GM18868 (cell line): ENCODE data around the gene TCF21.
A peak's percentile ranks its signal among the peaks of the same experiment; 100 is the strongest.

ENCODE experiments used
- ATAC-seq: cut with Tn5 transposase; IDR thresholded peaks from one replicate; pipeline ENCODE4 v1.9.1; 2021; ENCODE audit warnings: mild to moderate bottlenecking, moderate library complexity; ENCODE audit not compliant: unreplicated experiment

The TCF21 gene

DNA sequence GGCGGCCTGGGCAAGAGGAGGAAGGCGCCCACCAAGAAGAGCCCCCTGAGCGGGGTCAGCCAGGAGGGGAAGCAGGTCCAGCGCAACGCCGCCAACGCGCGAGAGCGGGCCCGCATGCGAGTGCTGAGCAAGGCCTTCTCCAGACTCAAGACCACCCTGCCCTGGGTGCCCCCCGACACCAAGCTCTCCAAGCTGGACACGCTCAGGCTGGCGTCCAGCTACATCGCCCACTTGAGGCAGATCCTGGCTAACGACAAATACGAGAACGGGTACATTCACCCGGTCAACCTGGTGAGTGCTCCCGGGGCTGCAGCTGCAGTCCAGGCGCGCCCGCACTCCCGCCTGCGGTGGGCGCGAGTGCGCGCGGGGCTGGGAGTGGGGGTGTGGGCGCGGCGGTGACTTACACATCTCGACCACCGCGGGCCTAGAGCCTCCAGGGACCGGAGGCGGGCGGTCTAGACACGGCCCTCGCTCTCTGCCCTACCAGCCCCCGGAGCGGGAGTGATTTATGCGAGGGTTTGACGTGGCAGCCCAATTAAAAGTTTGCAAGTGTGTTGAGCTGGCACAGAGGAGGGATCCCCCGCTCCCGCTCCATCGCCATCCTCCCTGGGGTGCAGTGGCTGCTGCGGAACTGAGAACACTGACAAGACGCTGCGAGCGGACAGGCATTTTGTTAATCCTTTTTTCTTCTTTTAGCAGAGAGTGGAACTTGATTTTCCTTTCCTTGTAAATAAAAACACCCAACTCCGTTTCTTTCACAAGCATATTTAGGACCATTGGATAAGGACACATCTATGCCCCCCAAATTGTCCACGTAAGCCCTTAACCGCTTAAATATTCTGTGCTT, 867 bp downstream of the TCF21 start:
- ATAC-seq = no peak

DNA sequence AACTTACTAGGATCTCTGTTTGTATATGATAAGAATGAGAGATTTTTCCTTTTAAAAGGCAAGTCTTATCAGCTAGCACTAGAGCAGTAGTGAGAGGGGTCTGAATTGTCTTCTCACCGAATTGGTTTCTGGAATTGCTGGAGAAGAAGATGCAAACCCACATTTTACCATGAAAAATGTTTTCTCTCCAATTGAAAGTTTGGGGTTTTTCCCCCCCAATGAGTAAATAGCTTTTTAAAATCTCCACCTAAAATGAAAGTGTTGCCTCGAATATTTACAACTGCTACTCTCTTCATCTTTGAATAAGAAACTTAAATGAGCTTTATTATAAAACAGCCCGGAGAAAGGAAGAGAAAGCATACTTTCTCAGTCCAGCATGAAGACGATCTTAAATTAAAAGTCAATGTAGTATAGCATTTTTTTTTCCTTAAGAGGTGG, 1.8 kb downstream of the TCF21 start:
- no peak for ATAC-seq

DNA sequence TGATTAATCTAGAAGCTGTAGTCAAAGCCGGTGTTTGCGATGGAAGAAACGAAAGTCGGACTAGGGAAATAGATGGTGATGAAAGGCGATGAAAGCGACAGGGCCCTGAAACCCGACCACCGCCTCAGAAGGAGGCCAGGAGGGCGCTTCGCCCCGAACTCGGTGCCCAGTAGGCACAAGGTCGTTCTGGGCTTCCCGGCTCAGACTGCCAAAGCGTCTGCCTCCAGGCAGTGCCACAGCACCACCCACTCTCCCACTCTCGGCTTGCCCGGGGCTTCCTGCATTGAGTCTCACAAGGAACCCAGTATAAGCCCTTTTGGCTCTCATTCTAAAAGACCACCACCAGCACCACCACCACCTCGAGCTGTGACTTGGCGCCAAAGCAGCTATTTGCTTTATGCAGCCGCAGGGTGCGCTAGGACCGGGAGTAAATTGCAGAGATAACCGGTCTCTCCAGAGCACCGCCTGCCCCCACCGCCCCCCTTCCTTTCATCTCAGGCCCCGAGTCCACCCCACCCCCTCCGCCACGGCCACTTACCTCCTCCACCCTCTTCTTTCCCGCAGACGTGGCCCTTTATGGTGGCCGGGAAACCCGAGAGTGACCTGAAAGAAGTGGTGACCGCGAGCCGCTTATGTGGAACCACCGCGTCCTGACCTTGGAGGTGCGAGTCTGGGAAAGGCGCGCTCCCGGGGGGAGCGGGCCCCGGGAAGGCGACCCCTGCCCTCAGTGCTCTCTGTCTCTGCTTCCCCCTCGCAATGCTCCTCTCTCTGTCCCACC, 2.4 kb downstream of the TCF21 start:
- ATAC-seq = no peak

DNA sequence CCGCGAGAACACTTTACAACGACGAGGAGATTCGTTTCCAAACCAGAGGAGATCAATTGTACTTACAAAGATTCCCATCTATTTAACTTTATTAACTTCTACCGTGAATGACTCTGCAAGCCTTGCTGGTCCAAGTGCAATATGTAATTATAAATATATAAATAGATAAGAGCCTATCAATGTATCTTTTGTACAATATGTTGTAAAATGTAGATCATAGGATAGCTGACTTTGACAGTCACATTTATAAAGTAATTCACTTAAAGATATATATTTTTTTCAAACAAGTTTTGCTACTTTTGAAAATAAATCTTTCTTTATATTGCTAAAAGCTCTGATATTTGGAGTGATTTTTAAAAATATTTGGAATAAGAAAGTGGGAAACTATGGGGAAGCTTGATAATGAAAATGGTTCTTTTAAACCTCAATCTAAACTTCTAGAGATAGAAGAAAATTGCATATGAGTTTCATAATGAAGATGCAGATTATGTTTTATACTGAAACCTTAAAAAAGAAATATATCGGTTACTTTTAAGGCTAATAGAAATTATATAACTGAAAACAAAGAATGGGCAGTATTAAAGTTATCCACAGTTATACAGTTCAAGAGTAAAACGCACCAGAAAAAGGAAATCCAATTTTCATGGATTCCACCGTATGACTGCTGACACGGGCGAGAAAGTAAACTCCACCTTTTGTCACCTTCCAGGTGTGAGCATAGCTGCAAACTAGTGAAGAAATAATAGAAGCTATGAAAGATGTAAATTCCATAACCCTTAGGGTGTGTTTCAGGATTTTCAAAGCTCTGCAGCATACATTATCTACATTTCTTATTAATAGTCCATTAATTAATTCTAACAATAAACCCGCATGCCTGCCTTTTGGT, 3.3 kb downstream of the TCF21 start:
- no peak for ATAC-seq

DNA sequence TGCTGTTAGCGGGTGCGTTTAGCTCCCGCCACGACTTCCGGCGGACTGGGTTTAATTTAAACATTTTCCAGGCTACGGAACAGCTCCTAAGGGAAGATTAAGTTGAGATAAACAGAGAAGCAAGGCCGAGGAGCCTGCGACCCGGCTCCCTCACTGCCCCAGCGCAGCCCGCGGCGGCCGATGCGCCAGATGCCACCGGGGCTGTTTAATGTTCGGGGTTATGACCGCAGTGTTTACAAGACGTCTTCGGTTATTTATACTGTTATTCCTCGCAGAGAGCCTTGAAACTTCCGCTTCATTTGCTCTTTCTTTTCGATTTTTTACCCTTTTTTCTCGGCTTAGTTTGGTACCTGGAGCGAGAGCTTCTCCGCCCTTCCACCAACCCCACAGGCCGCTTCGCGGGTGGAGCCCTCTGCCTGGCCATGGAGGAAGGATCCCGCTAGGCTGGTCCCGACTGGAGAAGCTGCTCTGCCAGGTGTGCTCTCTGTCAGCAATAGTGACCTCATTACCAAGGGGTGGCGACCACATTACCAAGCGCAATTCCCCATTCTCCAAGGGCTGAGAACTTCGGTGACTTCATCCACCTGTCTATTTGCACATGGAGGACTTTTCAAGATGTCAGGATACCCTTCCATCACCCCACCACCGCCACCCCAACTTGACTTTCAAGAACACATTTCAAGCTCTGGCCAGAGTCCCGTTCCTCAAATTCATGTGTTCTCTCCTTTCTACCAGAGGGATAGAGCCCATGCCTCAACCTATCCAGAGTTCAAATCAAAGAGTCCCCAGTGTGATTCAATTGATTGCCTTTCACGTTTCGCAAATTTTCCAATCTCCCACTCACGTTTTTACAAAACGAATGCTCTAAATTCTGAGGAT, 4.1 kb downstream of the TCF21 start:
- no peak for ATAC-seq

DNA sequence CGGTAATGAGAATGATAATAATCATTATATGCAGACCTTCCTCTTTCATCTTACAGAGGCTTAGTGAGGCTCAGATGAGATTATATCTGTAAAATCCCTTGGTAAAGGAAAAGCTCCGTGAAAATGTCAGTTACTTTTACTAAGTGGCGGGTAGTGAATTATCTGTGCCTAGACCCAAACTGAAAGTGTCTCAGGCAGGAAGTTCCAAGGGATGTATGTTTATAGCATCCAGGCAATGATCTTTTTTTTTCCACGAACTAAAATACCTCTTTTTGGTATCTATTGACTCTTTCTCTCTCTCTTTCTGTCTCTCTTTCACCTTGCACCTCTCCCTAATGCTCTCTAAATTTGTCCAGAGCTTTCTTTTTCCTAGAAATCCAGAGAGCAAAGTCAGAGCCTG, 5.0 kb downstream of the TCF21 start:
- ATAC-seq = no peak

DNA sequence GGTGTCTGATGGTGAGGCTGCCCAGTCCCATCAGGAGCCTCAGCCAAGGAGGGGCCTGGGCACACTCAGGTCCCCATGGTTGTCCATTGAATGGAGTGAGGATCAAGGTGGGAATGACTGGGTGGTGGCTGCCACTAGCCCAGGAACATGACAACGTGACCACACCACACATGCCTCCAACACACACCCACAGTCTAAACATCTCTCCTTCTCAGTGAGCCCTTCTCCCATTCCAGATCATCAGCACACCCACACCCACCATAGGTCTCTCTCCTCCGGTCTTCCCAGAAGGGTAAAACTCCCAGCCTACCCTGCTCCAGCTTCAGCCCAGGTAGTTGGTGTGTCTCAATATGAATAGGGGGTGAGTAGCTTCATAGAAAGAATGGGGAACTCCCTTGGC, 5.5 kb downstream of the TCF21 start:
- no peak for ATAC-seq

DNA sequence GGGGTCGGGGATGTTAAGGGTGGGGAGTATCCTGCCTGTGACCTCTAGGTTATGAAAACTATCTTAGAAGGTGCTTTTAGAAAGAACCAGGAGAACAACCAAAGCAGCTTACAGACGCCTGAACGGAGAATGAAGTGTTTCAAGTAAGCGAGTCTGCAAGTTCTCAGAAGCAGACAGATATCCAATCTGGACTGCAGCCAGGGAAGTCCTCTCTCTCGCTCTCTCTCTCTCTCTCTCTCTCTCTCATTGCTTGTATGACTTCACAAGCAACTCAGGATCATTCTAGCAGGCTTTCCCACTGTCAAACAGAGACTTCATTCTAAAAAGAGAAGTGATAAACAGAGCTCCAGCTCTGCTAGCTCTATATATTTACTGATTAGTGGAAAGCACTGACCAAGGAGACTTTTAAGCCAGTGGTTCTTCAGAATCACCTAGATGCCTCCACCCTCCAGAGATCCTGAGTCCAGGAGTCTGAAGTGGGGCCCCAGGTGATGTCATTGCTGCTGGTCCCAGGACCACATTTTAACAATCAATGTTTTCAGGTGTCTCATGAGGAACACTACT, 6.0 kb downstream of the TCF21 start:
- ATAC-seq = no peak

DNA sequence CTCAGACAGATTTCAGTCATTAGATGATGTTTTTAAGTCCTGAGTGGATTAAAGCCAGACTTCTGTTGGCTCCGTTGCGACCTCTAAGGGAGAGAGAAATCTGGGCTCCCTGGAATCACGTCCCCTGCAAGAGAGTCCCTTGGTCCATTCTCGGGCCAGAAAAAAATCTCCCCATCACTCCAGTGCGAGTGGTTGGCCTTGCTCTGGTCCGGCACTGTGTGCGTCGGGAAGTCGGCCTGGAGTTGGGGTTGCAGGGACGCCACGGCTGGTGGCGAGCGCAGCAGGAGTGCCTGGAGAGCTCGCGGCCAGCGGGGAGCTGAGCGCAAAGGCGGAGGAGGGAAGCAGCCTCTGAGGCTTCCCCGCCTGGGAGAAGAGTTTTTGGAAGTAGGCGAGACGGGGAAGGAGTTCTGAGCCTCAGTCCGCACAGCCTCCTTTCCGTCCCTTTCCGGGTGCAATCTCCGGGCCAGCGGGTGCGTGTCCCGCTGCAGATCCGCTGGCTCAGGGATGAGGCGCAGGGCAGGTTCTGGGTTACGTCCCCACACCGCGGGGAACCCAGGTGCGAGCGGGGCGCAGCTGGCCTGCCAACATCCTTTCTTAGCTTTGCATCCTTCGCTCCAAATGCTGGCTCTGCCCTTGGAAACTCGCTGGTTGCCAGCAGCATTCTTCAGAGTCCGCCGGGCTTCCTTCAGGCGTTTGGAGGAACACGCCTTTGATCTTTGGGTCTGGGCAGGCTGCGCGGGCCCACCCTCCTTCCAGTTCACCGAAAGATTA, 6.8 kb downstream of the TCF21 start:
- ATAC-seq = no peak

DNA sequence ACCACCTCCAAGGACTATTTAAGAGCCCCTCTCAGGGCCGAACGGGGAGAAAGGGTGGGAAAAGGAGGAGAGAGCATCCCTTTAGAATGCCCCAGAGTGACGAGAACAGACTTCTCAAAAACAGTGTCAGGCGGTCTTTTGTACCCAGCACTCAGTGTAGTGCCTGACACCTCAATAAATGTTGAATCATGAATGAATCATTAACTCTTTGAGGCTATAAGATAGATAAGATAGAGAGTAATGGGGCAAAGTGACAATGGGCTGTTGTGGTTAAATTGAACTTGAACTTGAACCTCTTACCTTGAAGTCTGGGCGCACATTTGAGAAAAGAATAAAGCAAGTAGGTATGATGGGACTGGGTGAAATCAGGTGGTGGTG, 7.4 kb downstream of the TCF21 start:
- no peak for ATAC-seq

DNA sequence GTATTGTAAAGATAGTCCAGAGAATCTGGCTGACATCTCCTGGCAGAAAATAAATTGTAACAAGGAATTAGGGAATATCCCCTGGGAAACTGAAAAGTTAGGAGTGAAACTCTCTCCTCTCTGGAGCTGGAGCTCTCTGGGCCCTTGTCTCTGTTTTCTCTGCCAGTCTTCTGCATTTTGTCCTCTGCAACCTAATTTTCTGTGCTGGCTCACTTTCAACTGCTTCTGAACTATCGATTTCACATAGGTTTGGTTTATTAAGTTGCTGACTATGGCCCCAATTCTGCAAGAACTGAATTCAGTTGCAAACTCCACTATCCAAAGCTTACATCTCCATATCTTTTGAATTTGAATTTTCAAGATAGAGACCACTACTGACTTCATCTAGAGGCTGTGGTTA, 9.3 kb downstream of the TCF21 start:
- no peak for ATAC-seq

DNA sequence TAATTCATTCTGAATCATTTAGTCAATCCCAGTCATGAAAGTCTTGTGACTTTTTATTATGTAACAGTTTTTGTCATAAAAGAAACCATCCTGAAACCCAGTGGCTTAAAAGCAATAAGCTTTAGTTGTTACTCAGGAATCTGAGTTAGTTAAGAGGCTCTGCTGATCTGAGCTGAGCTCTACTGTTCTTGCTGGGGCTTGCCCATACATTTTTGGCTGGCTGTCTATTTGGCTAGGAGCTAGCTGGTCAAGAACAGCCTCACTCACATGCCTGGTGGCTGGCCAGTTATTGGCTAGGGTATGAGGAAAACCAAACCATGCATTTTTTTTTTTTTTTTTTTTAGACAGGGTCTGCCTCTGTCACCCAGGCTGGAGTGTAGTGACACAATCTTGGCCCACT, 10.6 kb downstream of the TCF21 start:
- ATAC-seq = no peak

DNA sequence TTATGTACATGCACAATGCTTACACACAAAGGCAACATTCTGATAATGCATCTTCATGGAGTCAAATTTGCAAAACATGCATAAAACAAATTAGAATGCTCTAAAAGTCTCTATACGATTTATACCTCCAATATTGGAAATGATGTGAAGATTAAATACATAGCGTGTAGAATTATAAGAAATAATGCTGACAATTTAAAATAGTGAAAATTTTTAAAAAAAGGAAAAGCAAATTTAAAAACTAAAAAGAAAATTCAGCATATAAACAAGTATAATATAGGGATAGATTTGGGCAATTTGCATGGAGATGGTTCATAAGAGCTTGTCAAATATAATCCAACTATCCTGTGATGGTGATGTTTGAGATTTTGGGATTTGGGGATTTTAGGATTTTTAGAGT, 14.9 kb downstream of the TCF21 start:
- no peak for ATAC-seq

DNA sequence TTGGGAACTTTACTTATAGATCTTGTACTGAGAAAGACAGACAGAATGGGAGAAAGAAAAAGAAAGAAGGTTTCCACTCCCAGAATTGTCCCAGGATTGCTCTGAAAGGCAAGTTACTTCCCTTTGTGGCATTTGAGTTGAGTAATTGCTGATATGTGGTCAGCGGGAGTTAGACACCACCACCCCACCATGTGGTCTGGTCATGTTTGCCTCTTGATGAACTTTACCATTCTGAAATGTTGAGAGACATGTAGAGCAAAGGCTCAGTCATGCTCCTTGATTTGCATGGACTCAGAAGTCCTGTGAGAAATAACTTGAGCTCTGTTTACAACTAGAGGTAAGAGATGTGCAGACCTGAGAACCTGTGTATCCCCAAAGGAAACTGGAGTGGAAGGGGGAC, 17.1 kb downstream of the TCF21 start:
- no peak for ATAC-seq

DNA sequence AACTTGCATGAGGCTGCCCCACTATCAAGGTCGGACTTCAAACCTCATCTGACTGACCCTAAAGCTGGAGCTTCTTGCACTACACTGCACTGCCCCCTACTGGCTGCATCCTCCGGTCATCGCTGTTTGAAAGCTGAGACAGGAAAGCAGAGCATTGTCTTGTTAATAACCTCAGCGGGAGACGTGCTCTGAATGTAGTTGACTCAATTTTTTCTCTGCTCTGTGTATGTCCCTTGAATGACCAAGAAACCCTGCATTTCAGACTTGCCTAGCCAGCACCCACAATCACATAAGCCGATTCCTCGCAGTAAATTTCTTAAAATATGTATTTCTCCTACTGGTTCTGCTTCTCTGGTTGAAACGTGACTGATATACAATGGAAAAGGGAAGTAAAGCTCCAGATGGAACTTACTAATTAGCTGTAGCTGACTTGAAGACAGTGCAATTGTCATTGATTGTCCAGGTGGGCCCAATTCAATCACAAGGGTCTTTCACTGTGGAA, 27.8 kb downstream of the TCF21 start:
- ATAC-seq = peak; percentile 82

DNA sequence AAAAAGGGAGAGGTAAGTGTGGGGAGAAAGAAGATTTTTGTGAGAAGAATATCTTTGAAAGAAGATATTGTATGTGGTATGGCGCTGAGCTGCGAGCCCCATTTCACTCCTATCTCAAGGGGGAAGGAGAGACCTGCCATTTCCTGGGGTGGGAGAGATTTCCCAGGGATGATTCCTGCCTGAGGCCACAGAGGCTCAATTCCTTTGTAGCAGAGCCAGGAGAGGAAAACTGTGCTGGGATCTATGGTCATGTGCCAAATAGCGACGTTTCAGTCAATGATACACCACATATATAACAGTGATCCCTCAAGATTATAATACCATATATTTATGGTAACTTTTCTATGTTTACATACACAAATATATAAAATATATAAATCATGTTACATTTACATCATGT, 28.9 kb downstream of the TCF21 start:
- ATAC-seq = no peak

DNA sequence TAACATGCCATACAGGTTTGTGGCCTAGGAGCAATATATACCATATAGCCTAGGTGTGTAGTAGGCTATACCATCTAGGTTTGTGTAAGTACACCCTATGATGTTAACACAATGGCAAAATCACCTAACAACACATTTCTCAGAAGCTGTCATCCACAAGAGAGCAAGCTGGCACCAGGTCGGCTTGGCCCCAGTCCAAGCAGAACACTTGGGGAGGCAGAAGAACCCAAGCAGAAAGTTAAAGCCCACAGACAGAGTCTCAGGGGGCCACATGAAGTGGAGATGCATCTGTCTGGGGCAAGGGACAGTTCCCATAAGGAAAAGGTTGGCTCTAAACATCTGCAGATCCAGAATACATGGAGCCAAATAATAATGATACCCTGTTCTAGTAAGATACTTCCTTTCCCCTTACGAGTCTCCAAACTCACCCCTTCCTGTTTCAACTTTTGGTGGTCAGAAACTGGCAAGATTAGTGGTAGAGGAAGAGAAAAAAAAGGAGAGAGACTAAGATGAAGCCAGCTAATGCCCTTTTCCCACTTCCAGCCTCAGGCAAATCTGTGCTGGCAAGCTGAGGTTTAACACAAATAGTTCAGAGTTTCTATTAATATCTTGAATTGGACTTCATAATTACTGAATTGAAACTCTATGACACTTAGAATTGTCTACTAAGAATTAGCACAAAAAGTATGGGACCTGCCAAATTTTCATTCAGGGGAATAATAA, 29.5 kb downstream of the TCF21 start:
- ATAC-seq = no peak

DNA sequence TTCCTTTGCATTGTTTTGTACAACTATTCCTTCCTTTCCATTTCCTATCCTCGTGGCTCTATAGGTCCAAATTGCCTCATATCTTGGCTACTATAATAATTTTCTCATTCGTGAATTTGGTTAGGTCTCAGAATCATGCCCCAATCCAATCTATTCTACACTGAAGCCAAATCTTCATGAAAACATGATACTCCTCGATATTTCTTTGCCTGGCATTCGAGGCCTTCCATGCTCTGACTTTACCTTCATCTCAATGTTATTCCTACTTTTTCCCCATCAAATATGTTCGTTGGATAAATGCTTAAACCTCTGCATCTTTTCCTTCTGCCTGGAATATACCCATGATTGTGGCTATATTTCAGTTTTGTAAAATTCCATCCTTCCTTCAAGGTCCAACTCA, 30.4 kb downstream of the TCF21 start:
- ATAC-seq = no peak
